Activated CD4-positive, alpha-beta memory T cell treated with anti-CD3 and anti-CD28 coated beads, Interleukin-2, amount 10 ng/mL, durations not matched to agents 7 days and 5 days (primary cell): ENCODE data around the gene RPS6KL1. TPM values are rescaled to one million over a fixed set of nuclear protein-coding genes. Genes with fewer than 3 reads are reported as not detected.

ENCODE experiments used
- CTCF ChIA-PET: fragments of 350-600 bp; sonication (Branson Sonifier 250); formaldehyde crosslinking; loops from one replicate; lab custom pipeline; 2021; ENCODE audit warnings: antibody characterized with exemption, inconsistent platforms; lab: Charles Lee
- POLR2A ChIA-PET: fragments of 350-600 bp; sonication (Branson Sonifier 250); formaldehyde crosslinking; loops from one replicate; lab custom pipeline; 2021; ENCODE audit warnings: antibody characterized with exemption; lab: Charles Lee
- DNase-seq: peaks from one replicate; pipeline ENCODE4 v3.0.0-alpha.2; 2020
- H3K27ac Mint-ChIP-seq: one replicate; pipeline ENCODE4 v1.8.0; 2021; ENCODE audit warnings: mild to moderate bottlenecking, mixed read lengths
- H3K27me3 Mint-ChIP-seq: one replicate; pipeline ENCODE4 v1.8.0; 2021; ENCODE audit warnings: mixed read lengths
- H3K36me3 Mint-ChIP-seq: one replicate; pipeline ENCODE4 v1.8.0; 2021; ENCODE audit warnings: low read depth, mixed read lengths
- H3K4me1 Mint-ChIP-seq: one replicate; pipeline ENCODE4 v1.8.0; 2021; ENCODE audit warnings: mixed read lengths
- H3K4me3 Mint-ChIP-seq: one replicate; pipeline ENCODE4 v1.8.0; 2021; ENCODE audit warnings: mild to moderate bottlenecking, mixed read lengths
- H3K9me3 Mint-ChIP-seq: one replicate; pipeline ENCODE4 v1.8.0; 2021; ENCODE audit warnings: mixed read lengths
- total RNA-seq, 2 experiments: library from RNA; stranded (reverse); gene quantifications; one replicate each; pipeline ENCODE4 v1.2.3, GENCODE V29; 2021

The RPS6KL1 gene
- 1 to 10 TPM; 3.6 to 3.8 TPM for total RNA-seq

- Mint-ChIP-seq H3K4me1 (peaks cover 2% of the 10 kb centered on the region), H3K9me3 (no peaks in the 10 kb centered on the region), H3K27me3 (peaks cover 19% of the 10 kb centered on the region), H3K36me3 (no peaks in the 10 kb centered on the region), H3K27ac (no peak within 1 kb of the TSS), H3K4me3 (peak within 1 kb of the TSS; percentile 66)
- POLR2A ChIA-PET: interaction anchor here (1.0 to 2.1 kb wide), 6 partner anchors 9 to 80 kb away, joined by 3 to 13 read pairs (median 4); partner anchors contain the start of genes DLST and EIF2B2
- DNase-seq: peak; percentile 77
- CTCF ChIA-PET: interaction anchor here (0.7 to 2.3 kb wide), 13 partner anchors 9 to 167 kb away, joined by 3 to 16 read pairs (median 4); partner anchors contain the start of gene ZC2HC1C
Measured at GRCh38 chr14:74922752-74923401, at the start of gene RPS6KL1. Gene RPS6KL1, minus strand, starts transcription at chr14:74923260. Its CDS starts 1,719 bp downstream, at chr14:74921541.

- H3K4me1 Mint-ChIP-seq: peaks cover 4% of the 10 kb centered on the region
- POLR2A ChIA-PET: interaction anchor here (1.1 kb wide), 1 partner anchor 35 kb away, joined by 4 read pairs; no protein-coding TSS in a partner anchor
- peaks cover 17% of the 10 kb centered on the region for H3K27me3 Mint-ChIP-seq
- no peak for DNase-seq
- CTCF ChIA-PET: interaction anchor here (0.7 to 2.1 kb wide), 3 partner anchors 23 to 108 kb away, joined by 3 to 10 read pairs (median 3); no protein-coding TSS in a partner anchor
- H3K36me3 Mint-ChIP-seq: no peaks in the 10 kb centered on the region
- H3K9me3 Mint-ChIP-seq: no peaks in the 10 kb centered on the region
- no peak overlapping the region for H3K4me3 Mint-ChIP-seq
- H3K27ac Mint-ChIP-seq: no peak overlapping the region
Measured at GRCh38 chr14:74968811-74969210, 45.8 kb upstream of the RPS6KL1 start.

GRCh38 chr14:74965486-74966153, 42.6 kb upstream of the RPS6KL1 start:
- Mint-ChIP-seq H3K27me3 (peaks cover 32% of the 10 kb centered on the region), H3K9me3 (no peaks in the 10 kb centered on the region), H3K36me3 (no peaks in the 10 kb centered on the region), H3K4me1 (no peaks in the 10 kb centered on the region), H3K4me3 (no peak overlapping the region), H3K27ac (no peak overlapping the region)
- ChIA-PET CTCF (interaction anchor here (0.6 kb wide), 1 partner anchor 18 kb away, joined by 3 read pairs; no protein-coding TSS in a partner anchor), POLR2A (interaction anchor here (1.1 to 1.9 kb wide), 2 partner anchors 10 to 42 kb away, joined by 3 to 6 read pairs; partner anchors contain the start of genes PGF and RPS6KL1)
- no peak for DNase-seq

- H3K27ac Mint-ChIP-seq: no peak overlapping the region
- no peak overlapping the region for H3K4me3 Mint-ChIP-seq
- no peaks in the 10 kb centered on the region for H3K4me1 Mint-ChIP-seq
- POLR2A ChIA-PET: interaction anchor here (1.1 to 1.9 kb wide), 3 partner anchors 10 to 42 kb away, joined by 3 to 6 read pairs (median 3); partner anchors contain the start of genes PGF and RPS6KL1
- no peak for DNase-seq
- H3K36me3 Mint-ChIP-seq: no peaks in the 10 kb centered on the region
- no peaks in the 10 kb centered on the region for H3K9me3 Mint-ChIP-seq
- CTCF ChIA-PET: interaction anchor here (0.6 kb wide), 1 partner anchor 18 kb away, joined by 3 read pairs; no protein-coding TSS in a partner anchor
- peaks cover 32% of the 10 kb centered on the region for H3K27me3 Mint-ChIP-seq
Measured at GRCh38 chr14:74964787-74965485, 41.9 kb upstream of the RPS6KL1 start.

GRCh38 chr14:74963705-74964271, 40.7 kb upstream of the RPS6KL1 start:
- ChIA-PET CTCF (interaction anchor here (1.4 kb wide), 1 partner anchor 17 kb away, joined by 5 read pairs; no protein-coding TSS in a partner anchor), POLR2A (interaction anchor here (0.7 to 1.9 kb wide), 3 partner anchors 9 to 15 kb away, joined by 3 to 6 read pairs (median 3); partner anchors contain the start of gene PGF)
- Mint-ChIP-seq H3K27ac (no peak overlapping the region), H3K27me3 (peaks cover 29% of the 10 kb centered on the region), H3K4me3 (no peak overlapping the region), H3K4me1 (no peaks in the 10 kb centered on the region), H3K36me3 (no peaks in the 10 kb centered on the region), H3K9me3 (no peaks in the 10 kb centered on the region)
- no peak for DNase-seq

- peaks cover 28% of the 10 kb centered on the region for H3K27me3 Mint-ChIP-seq
- no peak overlapping the region for H3K4me3 Mint-ChIP-seq
- no peaks in the 10 kb centered on the region for H3K36me3 Mint-ChIP-seq
- CTCF ChIA-PET: interaction anchor here (1.4 kb wide), 1 partner anchor 16 kb away, joined by 5 read pairs; no protein-coding TSS in a partner anchor
- H3K9me3 Mint-ChIP-seq: no peaks in the 10 kb centered on the region
- POLR2A ChIA-PET: interaction anchor here (0.7 to 1.9 kb wide), 2 partner anchors 8 to 10 kb away, joined by 3 to 6 read pairs; partner anchors contain the start of gene PGF
- DNase-seq: no peak
- no peak overlapping the region for H3K27ac Mint-ChIP-seq
- H3K4me1 Mint-ChIP-seq: no peaks in the 10 kb centered on the region
Measured at GRCh38 chr14:74963178-74963704, 40.2 kb upstream of the RPS6KL1 start.

GRCh38 chr14:74962493-74962892, 39.4 kb upstream of the RPS6KL1 start:
- H3K27me3 Mint-ChIP-seq: peaks cover 27% of the 10 kb centered on the region
- H3K27ac Mint-ChIP-seq: no peak overlapping the region
- ChIA-PET CTCF (interaction anchor here (1.1 to 1.2 kb wide), 2 partner anchors 11 to 126 kb away, joined by 3 read pairs; no protein-coding TSS in a partner anchor), POLR2A (interaction anchor here (1.0 kb wide), 1 partner anchor 8 kb away, joined by 4 read pairs; no protein-coding TSS in a partner anchor)
- H3K4me3 Mint-ChIP-seq: no peak overlapping the region
- H3K36me3 Mint-ChIP-seq: no peaks in the 10 kb centered on the region
- no peaks in the 10 kb centered on the region for H3K4me1 Mint-ChIP-seq
- no peaks in the 10 kb centered on the region for H3K9me3 Mint-ChIP-seq
- DNase-seq: no peak

GRCh38 chr14:74962046-74962445, 39.0 kb upstream of the RPS6KL1 start:
- H3K4me1 Mint-ChIP-seq: no peaks in the 10 kb centered on the region
- peaks cover 27% of the 10 kb centered on the region for H3K27me3 Mint-ChIP-seq
- H3K36me3 Mint-ChIP-seq: no peaks in the 10 kb centered on the region
- no peak overlapping the region for H3K27ac Mint-ChIP-seq
- CTCF ChIA-PET: interaction anchor here (1.1 to 1.2 kb wide), 2 partner anchors 12 to 126 kb away, joined by 3 read pairs; no protein-coding TSS in a partner anchor
- no peak overlapping the region for H3K4me3 Mint-ChIP-seq
- DNase-seq: no peak
- POLR2A ChIA-PET: interaction anchor here (1.0 kb wide), 1 partner anchor 9 kb away, joined by 4 read pairs; no protein-coding TSS in a partner anchor
- H3K9me3 Mint-ChIP-seq: no peaks in the 10 kb centered on the region

- DNase-seq: no peak
- CTCF ChIA-PET: interaction anchor here (1.2 kb wide), 1 partner anchor 13 kb away, joined by 3 read pairs; no protein-coding TSS in a partner anchor
- Mint-ChIP-seq H3K9me3 (no peaks in the 10 kb centered on the region), H3K27me3 (peaks cover 31% of the 10 kb centered on the region), H3K36me3 (no peaks in the 10 kb centered on the region), H3K4me3 (no peak overlapping the region), H3K4me1 (peaks cover 2% of the 10 kb centered on the region), H3K27ac (no peak overlapping the region)
- POLR2A ChIA-PET: interaction anchor here (1.0 kb wide), 1 partner anchor 10 kb away, joined by 4 read pairs; no protein-coding TSS in a partner anchor
Measured at GRCh38 chr14:74961238-74961911, 38.3 kb upstream of the RPS6KL1 start.

- H3K27ac Mint-ChIP-seq: no peak overlapping the region
- POLR2A ChIA-PET: no interaction called here
- H3K9me3 Mint-ChIP-seq: no peaks in the 10 kb centered on the region
- DNase-seq: no peak
- H3K36me3 Mint-ChIP-seq: no peaks in the 10 kb centered on the region
- CTCF ChIA-PET: no interaction called here
- H3K27me3 Mint-ChIP-seq: peaks cover 33% of the 10 kb centered on the region
- H3K4me1 Mint-ChIP-seq: peaks cover 3% of the 10 kb centered on the region
- H3K4me3 Mint-ChIP-seq: no peak overlapping the region
Measured at GRCh38 chr14:74960736-74961135, 37.7 kb upstream of the RPS6KL1 start.

- CTCF ChIA-PET: interaction anchor here (0.6 kb wide), 1 partner anchor 1367 kb away, joined by 4 read pairs; no protein-coding TSS in a partner anchor
- no peak for DNase-seq
- POLR2A ChIA-PET: no interaction called here
- Mint-ChIP-seq H3K27ac (no peak overlapping the region), H3K9me3 (no peaks in the 10 kb centered on the region), H3K27me3 (peaks cover 32% of the 10 kb centered on the region), H3K4me3 (no peak overlapping the region), H3K36me3 (no peaks in the 10 kb centered on the region), H3K4me1 (peaks cover 3% of the 10 kb centered on the region)
Measured at GRCh38 chr14:74959596-74960180, 36.6 kb upstream of the RPS6KL1 start.
